ENCODE measurements around the gene PPFIA2.

Gene PPFIA2

GRCh38 chr12:81288651-81289050 is 470.5 kb downstream of the PPFIA2 start:
- no peak overlapping the region for H3K4me3 ChIP-seq (ENCODE audit: low read length)
- H3K27me3 ChIP-seq (ENCODE audit: insufficient read depth, low read length): no peaks in the 10 kb centered on the region
- H3K27ac ChIP-seq (ENCODE audit: low read length): no peak overlapping the region
- H3K4me1 ChIP-seq (ENCODE audit: insufficient read depth, low read length): peaks cover 3% of the 10 kb centered on the region; the same call in 1 of the 2 replicates
- no peak overlapping the region for H3K9ac ChIP-seq (ENCODE audit: low read depth, low read length)
- H3K36me3 ChIP-seq (ENCODE audit: insufficient read depth, low read depth, low read length): no peaks in the 10 kb centered on the region
- no peaks in the 10 kb centered on the region for H3K9me3 ChIP-seq (ENCODE audit: insufficient read depth, low read depth, low read length)

- no peaks in the 10 kb centered on the region for H3K27me3 ChIP-seq (ENCODE audit: insufficient read depth, low read length)
- no peaks in the 10 kb centered on the region for H3K9me3 ChIP-seq (ENCODE audit: insufficient read depth, low read depth, low read length)
- H3K9ac ChIP-seq (ENCODE audit: low read depth, low read length): no peak overlapping the region
- no peak overlapping the region for H3K4me3 ChIP-seq (ENCODE audit: low read length)
- H3K4me1 ChIP-seq (ENCODE audit: insufficient read depth, low read length): peaks cover 3% of the 10 kb centered on the region; the same call in 1 of the 2 replicates
- no peak overlapping the region for H3K27ac ChIP-seq (ENCODE audit: low read length)
- no peaks in the 10 kb centered on the region for H3K36me3 ChIP-seq (ENCODE audit: insufficient read depth, low read depth, low read length)
Observed at GRCh38 chr12:81284137-81284536, 475.0 kb downstream of the PPFIA2 start.

GRCh38 chr12:81274637-81275529 is 484.3 kb downstream of the PPFIA2 start:
- H3K27ac ChIP-seq (ENCODE audit: low read length): no peak overlapping the region
- no peaks in the 10 kb centered on the region for H3K4me1 ChIP-seq (ENCODE audit: insufficient read depth, low read length)
- no peaks in the 10 kb centered on the region for H3K9me3 ChIP-seq (ENCODE audit: insufficient read depth, low read depth, low read length)
- no peaks in the 10 kb centered on the region for H3K27me3 ChIP-seq (ENCODE audit: insufficient read depth, low read length)
- no peaks in the 10 kb centered on the region for H3K36me3 ChIP-seq (ENCODE audit: insufficient read depth, low read depth, low read length)
- no peak overlapping the region for H3K9ac ChIP-seq (ENCODE audit: low read depth, low read length)
- no peak overlapping the region for H3K4me3 ChIP-seq (ENCODE audit: low read length)

- Histone ChIP-seq H3K36me3 (ENCODE audit: insufficient read depth, low read depth, low read length) (no peaks in the 10 kb centered on the region), H3K4me1 (ENCODE audit: insufficient read depth, low read length) (no peaks in the 10 kb centered on the region), H3K4me3 (ENCODE audit: low read length) (no peak overlapping the region), H3K9me3 (ENCODE audit: insufficient read depth, low read depth, low read length) (no peaks in the 10 kb centered on the region), H3K27me3 (ENCODE audit: insufficient read depth, low read length) (no peaks in the 10 kb centered on the region), H3K9ac (ENCODE audit: low read depth, low read length) (no peak overlapping the region), H3K27ac (ENCODE audit: low read length) (no peak overlapping the region)
Observed at GRCh38 chr12:81270385-81270784, 488.8 kb downstream of the PPFIA2 start.

- Histone ChIP-seq H3K4me3 (ENCODE audit: low read length) (no peak overlapping the region), H3K4me1 (ENCODE audit: insufficient read depth, low read length) (no peaks in the 10 kb centered on the region), H3K9ac (ENCODE audit: low read depth, low read length) (no peak overlapping the region), H3K27me3 (ENCODE audit: insufficient read depth, low read length) (no peaks in the 10 kb centered on the region), H3K36me3 (ENCODE audit: insufficient read depth, low read depth, low read length) (no peaks in the 10 kb centered on the region), H3K9me3 (ENCODE audit: insufficient read depth, low read depth, low read length) (no peaks in the 10 kb centered on the region), H3K27ac (ENCODE audit: low read length) (no peak overlapping the region)
Observed at GRCh38 chr12:81263072-81263471, 496.1 kb downstream of the PPFIA2 start.

- H3K9me3 ChIP-seq (ENCODE audit: insufficient read depth, low read depth, low read length): no peaks in the 10 kb centered on the region
- H3K27ac ChIP-seq (ENCODE audit: low read length): no peak overlapping the region
- peaks cover 5% of the 10 kb centered on the region; the same call in 1 of the 2 replicates for H3K4me1 ChIP-seq (ENCODE audit: insufficient read depth, low read length)
Observed at GRCh38 chr12:81261508-81262207, 497.5 kb downstream of the PPFIA2 start.

GRCh38 chr12:81259360-81259759 is 499.8 kb downstream of the PPFIA2 start:
- Histone ChIP-seq H3K4me1 (ENCODE audit: insufficient read depth, low read length) (peaks cover 6% of the 10 kb centered on the region; the same call in 1 of the 2 replicates), H3K27me3 (ENCODE audit: insufficient read depth, low read length) (no peaks in the 10 kb centered on the region), H3K4me3 (ENCODE audit: low read length) (no peak overlapping the region), H3K27ac (ENCODE audit: low read length) (no peak overlapping the region), H3K9me3 (ENCODE audit: insufficient read depth, low read depth, low read length) (no peaks in the 10 kb centered on the region), H3K36me3 (ENCODE audit: insufficient read depth, low read depth, low read length) (no peaks in the 10 kb centered on the region), H3K9ac (ENCODE audit: low read depth, low read length) (no peak overlapping the region)

More at GRCh38 chr12:81261508-81262207, 497.5 kb downstream of the PPFIA2 start:
- Histone ChIP-seq H3K27me3 (ENCODE audit: insufficient read depth, low read length) (no peaks in the 10 kb centered on the region), H3K4me3 (ENCODE audit: low read length) (no peak overlapping the region), H3K9ac (ENCODE audit: low read depth, low read length) (no peak overlapping the region), H3K36me3 (ENCODE audit: insufficient read depth, low read depth, low read length) (no peaks in the 10 kb centered on the region)

- no peak overlapping the region for H3K27ac ChIP-seq (ENCODE audit: low read length)
- no peaks in the 10 kb centered on the region for H3K36me3 ChIP-seq (ENCODE audit: insufficient read depth, low read depth, low read length)
- H3K27me3 ChIP-seq (ENCODE audit: insufficient read depth, low read length): no peaks in the 10 kb centered on the region
- H3K9ac ChIP-seq (ENCODE audit: low read depth, low read length): no peak overlapping the region
- no peak overlapping the region for H3K4me3 ChIP-seq (ENCODE audit: low read length)
- peaks cover 6% of the 10 kb centered on the region; the same call in 1 of the 2 replicates for H3K4me1 ChIP-seq (ENCODE audit: insufficient read depth, low read length)
- no peaks in the 10 kb centered on the region for H3K9me3 ChIP-seq (ENCODE audit: insufficient read depth, low read depth, low read length)
Observed at GRCh38 chr12:81257947-81258551, 501.1 kb downstream of the PPFIA2 start.

GRCh38 chr12:81255947-81256346 is 503.2 kb downstream of the PPFIA2 start:
- Histone ChIP-seq H3K9ac (ENCODE audit: low read depth, low read length) (peak overlapping the region; percentile 1; the same call in 1 of the 2 replicates), H3K4me3 (ENCODE audit: low read length) (no peak overlapping the region), H3K27me3 (ENCODE audit: insufficient read depth, low read length) (no peaks in the 10 kb centered on the region), H3K9me3 (ENCODE audit: insufficient read depth, low read depth, low read length) (no peaks in the 10 kb centered on the region), H3K27ac (ENCODE audit: low read length) (no peak overlapping the region), H3K4me1 (ENCODE audit: insufficient read depth, low read length) (peaks cover 6% of the 10 kb centered on the region; the same call in 1 of the 2 replicates), H3K36me3 (ENCODE audit: insufficient read depth, low read depth, low read length) (no peaks in the 10 kb centered on the region)

- Histone ChIP-seq H3K4me1 (ENCODE audit: insufficient read depth, low read length) (peaks cover 6% of the 10 kb centered on the region; the same call in 1 of the 2 replicates), H3K36me3 (ENCODE audit: insufficient read depth, low read depth, low read length) (no peaks in the 10 kb centered on the region), H3K9me3 (ENCODE audit: insufficient read depth, low read depth, low read length) (no peaks in the 10 kb centered on the region), H3K27me3 (ENCODE audit: insufficient read depth, low read length) (no peaks in the 10 kb centered on the region), H3K27ac (ENCODE audit: low read length) (no peak overlapping the region), H3K4me3 (ENCODE audit: low read length) (no peak overlapping the region), H3K9ac (ENCODE audit: low read depth, low read length) (peak overlapping the region; percentile 1; the same call in 1 of the 2 replicates)
Observed at GRCh38 chr12:81255456-81255855, 503.7 kb downstream of the PPFIA2 start.

- no peak overlapping the region for H3K27ac ChIP-seq (ENCODE audit: low read length)
- no peaks in the 10 kb centered on the region for H3K9me3 ChIP-seq (ENCODE audit: insufficient read depth, low read depth, low read length)
- H3K36me3 ChIP-seq (ENCODE audit: insufficient read depth, low read depth, low read length): no peaks in the 10 kb centered on the region
- no peak overlapping the region for H3K4me3 ChIP-seq (ENCODE audit: low read length)
- no peaks in the 10 kb centered on the region for H3K27me3 ChIP-seq (ENCODE audit: insufficient read depth, low read length)
- H3K4me1 ChIP-seq (ENCODE audit: insufficient read depth, low read length): peaks cover 6% of the 10 kb centered on the region; the same call in 1 of the 2 replicates
- H3K9ac ChIP-seq (ENCODE audit: low read depth, low read length): no peak overlapping the region
Observed at GRCh38 chr12:81253360-81253759, 505.8 kb downstream of the PPFIA2 start.
